ENCODE data around the gene CDK14.
A peak's percentile ranks its signal among the peaks of the same experiment; 100 is the strongest.

CDK14 gene

DNA sequence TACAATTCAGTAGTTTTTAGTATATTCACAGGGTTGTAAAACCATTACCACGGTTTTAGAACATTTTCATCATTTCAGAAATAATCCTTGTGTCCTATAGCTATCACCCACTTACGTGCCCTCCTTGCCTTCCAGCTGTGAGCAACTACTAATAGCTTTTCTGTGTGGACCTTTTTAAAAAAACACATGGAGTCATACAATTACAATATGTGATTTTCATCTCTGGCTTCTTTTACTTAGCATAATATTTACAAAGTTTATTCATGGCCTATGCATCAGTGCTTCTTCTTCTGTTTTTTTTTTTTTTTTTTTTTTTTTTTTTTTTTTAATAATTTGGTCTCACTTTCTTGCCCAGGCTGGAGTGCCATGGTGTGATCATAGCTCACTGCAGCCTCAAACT is 76.1 kb downstream of the CDK14 start:
- TF ChIP-seq Cebpa-rat (IDR thresholded peaks at IDR 0.05) = no peak
- H3K9ac ChIP-seq = no peak overlapping the region
- H3K4me1 ChIP-seq = no peaks in the 10 kb centered on the region
- 0 out of 22 replicates have a peak, but pooled peaks cover 0 to 4% (median 0%) of the 10 kb centered on the region in 11 experiments for H3K9me3 ChIP-seq (replicated peaks in 1 of 11)
- H3K27ac ChIP-seq = no peak overlapping the region
- H3K36me3 ChIP-seq = 0 out of 22 replicates have a peak, but pooled peaks cover 0 to 5% (median 0%) of the 10 kb centered on the region in 11 experiments
- no peak overlapping the region for H3K4me3 ChIP-seq
- H3K27me3 ChIP-seq = no peaks in the 10 kb centered on the region
- H4K20me1 ChIP-seq = peaks cover 0 to 9% (median 0%) of the 10 kb centered on the region in 11 experiments; a peak in 2 of 22 replicates
- H3K4me2 ChIP-seq = no peak overlapping the region

DNA sequence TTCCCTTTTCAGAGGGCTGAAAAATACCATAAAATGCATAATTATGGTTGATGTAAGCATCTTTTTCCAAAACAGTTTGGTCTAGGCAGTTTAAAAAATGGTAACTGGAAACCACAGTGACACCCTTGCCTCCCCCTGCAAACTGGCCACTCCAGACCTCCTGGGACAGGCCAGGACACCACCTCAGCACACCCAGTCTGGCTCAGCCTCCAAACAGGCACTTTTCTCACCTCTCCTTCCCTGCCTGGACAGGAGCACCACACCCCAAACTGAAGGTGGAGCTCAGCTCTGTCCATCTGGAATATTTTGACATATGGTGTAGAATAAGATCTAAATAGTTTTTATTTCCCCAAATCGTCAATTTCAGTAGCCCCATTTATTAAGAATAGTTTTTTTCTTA is 78.5 kb downstream of the CDK14 start:
- no peaks in the 10 kb centered on the region for H3K27me3 ChIP-seq
- no peaks in the 10 kb centered on the region for H3K9me3 ChIP-seq (replicated peaks in 1 of 11)
- no peak overlapping the region for H3K27ac ChIP-seq
- no peaks in the 10 kb centered on the region for H3K4me1 ChIP-seq
- H3K9ac ChIP-seq = no peak overlapping the region
- peaks cover 0 to 22% (median 0%) of the 10 kb centered on the region in 11 experiments; a peak in 6 of 22 replicates for H4K20me1 ChIP-seq
- TF ChIP-seq Cebpa-rat (IDR thresholded peaks at IDR 0.05) = no peak
- no peak overlapping the region for H3K4me3 ChIP-seq
- H3K36me3 ChIP-seq = 0 out of 22 replicates have a peak, but pooled peaks cover 0 to 5% (median 0%) of the 10 kb centered on the region in 11 experiments
- no peak overlapping the region for H3K4me2 ChIP-seq

DNA sequence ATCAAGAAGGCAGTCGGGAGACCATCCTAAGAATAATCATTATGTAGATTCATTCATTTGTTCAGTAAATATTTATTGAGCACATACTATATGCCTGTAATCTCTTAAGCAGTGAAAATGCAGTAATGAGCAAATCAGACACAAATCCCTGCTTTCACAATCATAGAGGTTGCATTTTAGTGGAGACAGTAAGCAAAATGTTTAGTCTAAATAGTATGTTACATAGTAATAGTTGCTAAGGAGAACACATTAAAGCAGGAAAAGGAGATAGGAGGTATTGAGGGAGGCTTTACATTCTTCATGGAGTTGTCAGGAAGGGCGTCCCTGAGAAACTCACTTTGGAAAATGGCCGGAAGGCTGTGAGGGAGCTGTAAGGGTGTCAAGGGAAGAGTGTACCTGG is 79.9 kb downstream of the CDK14 start:
- Histone ChIP-seq H3K4me2 (no peak overlapping the region), H3K27ac (no peak overlapping the region), H3K36me3 (no peaks in the 10 kb centered on the region), H3K9ac (no peak overlapping the region), H3K27me3 (no peaks in the 10 kb centered on the region), H4K20me1 (peaks cover 0 to 18% (median 0%) of the 10 kb centered on the region in 11 experiments; a peak in 6 of 22 replicates), H3K4me3 (no peak overlapping the region), H3K9me3 (replicated peaks in 1 of 11) (no peaks in the 10 kb centered on the region), H3K4me1 (no peaks in the 10 kb centered on the region)
- no peak for TF ChIP-seq Cebpa-rat (IDR thresholded peaks at IDR 0.05)

GRCh38 chr7:90677486-90678404 is 81.6 kb downstream of the CDK14 start:
- Histone ChIP-seq H3K4me3 (no peak overlapping the region), H3K27ac (no peak overlapping the region), H3K36me3 (no peaks in the 10 kb centered on the region), H3K9ac (no peak overlapping the region), H3K27me3 (no peaks in the 10 kb centered on the region), H3K4me2 (no peak overlapping the region), H3K4me1 (0 out of 20 replicates have a peak, but pooled peaks cover 0 to 4% (median 0%) of the 10 kb centered on the region in 10 experiments), H4K20me1 (peaks cover 0 to 22% (median 0%) of the 10 kb centered on the region in 11 experiments; a peak in 6 of 22 replicates), H3K9me3 (replicated peaks in 1 of 11) (no peaks in the 10 kb centered on the region)
- TF ChIP-seq Cebpa-rat (IDR thresholded peaks at IDR 0.05) = no peak

- Histone ChIP-seq H3K27ac (no peak overlapping the region), H4K20me1 (peaks cover 0 to 22% (median 0%) of the 10 kb centered on the region in 11 experiments; a peak in 6 of 22 replicates), H3K36me3 (no peaks in the 10 kb centered on the region), H3K9ac (no peak overlapping the region), H3K9me3 (replicated peaks in 1 of 11) (no peaks in the 10 kb centered on the region), H3K27me3 (no peaks in the 10 kb centered on the region), H3K4me2 (no peak overlapping the region), H3K4me3 (no peak overlapping the region), H3K4me1 (0 out of 20 replicates have a peak, but pooled peaks cover 0 to 6% (median 0%) of the 10 kb centered on the region in 10 experiments)
- no peak for TF ChIP-seq Cebpa-rat (IDR thresholded peaks at IDR 0.05)
Measured at GRCh38 chr7:90678986-90679385, 82.9 kb downstream of the CDK14 start.

DNA sequence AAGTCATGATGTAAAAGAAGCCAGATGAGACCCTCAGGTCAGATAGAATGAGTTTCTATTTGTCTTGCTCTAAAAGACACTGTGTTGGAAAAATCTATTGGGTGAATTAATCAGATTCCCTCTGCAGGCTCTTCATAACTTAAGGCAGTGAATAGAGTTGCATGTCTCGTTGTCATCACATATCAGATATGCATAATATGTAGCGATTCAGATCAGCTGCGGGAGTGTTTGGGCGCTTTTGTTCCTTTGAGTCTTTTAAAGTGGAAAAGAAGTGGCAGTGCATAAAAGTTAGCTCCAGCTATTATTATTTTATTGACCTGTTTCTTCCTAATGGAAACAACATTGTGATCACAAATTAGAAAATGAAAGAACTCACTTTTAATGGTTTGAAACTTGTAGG is 84.4 kb downstream of the CDK14 start:
- no peaks in the 10 kb centered on the region for H3K9me3 ChIP-seq (replicated peaks in 1 of 11)
- no peak overlapping the region for H3K4me3 ChIP-seq
- H3K27me3 ChIP-seq = no peaks in the 10 kb centered on the region
- no peak overlapping the region for H3K27ac ChIP-seq
- no peaks in the 10 kb centered on the region for H3K36me3 ChIP-seq
- 0 out of 20 replicates have a peak, but pooled peaks cover 0 to 6% (median 0%) of the 10 kb centered on the region in 10 experiments for H3K4me1 ChIP-seq
- no peak overlapping the region for H3K4me2 ChIP-seq
- H4K20me1 ChIP-seq = peaks cover 0 to 22% (median 0%) of the 10 kb centered on the region in 11 experiments; a peak in 5 of 22 replicates
- no peak overlapping the region for H3K9ac ChIP-seq
- no peak for TF ChIP-seq Cebpa-rat (IDR thresholded peaks at IDR 0.05)

GRCh38 chr7:90681336-90682022 is 85.4 kb downstream of the CDK14 start:
- H4K20me1 ChIP-seq = peaks cover 0 to 20% (median 0%) of the 10 kb centered on the region in 11 experiments; a peak in 5 of 22 replicates
- no peak for TF ChIP-seq Cebpa-rat (IDR thresholded peaks at IDR 0.05)
- no peaks in the 10 kb centered on the region for H3K27me3 ChIP-seq
- H3K9me3 ChIP-seq (replicated peaks in 1 of 11) = no peaks in the 10 kb centered on the region
- H3K9ac ChIP-seq = no peak overlapping the region
- H3K36me3 ChIP-seq = no peaks in the 10 kb centered on the region
- no peak overlapping the region for H3K4me3 ChIP-seq
- no peak overlapping the region for H3K4me2 ChIP-seq
- H3K4me1 ChIP-seq = 0 out of 20 replicates have a peak, but pooled peaks cover 0 to 6% (median 0%) of the 10 kb centered on the region in 10 experiments
- no peak overlapping the region for H3K27ac ChIP-seq

- H4K20me1 ChIP-seq = peaks cover 0 to 3% (median 0%) of the 10 kb centered on the region in 11 experiments; a peak in 2 of 22 replicates
Measured at GRCh38 chr7:90686146-90686545, 90.0 kb downstream of the CDK14 start.

DNA sequence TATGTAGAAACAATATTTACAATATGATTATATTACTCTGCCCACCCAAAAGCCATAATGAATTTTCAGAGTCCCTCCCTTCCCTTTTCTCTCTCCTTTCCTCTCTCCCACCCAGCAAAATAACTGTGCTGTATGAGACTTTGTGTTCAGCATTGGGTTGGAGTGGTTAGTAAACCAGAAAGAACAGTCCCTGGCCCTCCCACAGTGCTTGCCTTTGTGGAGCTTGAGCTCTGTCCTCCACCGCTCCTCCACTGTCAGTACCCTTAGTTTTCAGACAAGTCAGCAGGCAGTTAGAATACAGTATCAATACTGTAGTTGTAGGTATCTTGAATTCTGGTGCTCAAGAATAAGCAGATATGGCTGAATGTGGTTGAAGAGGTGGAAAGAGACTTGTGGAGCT is 92.7 kb downstream of the CDK14 start:
- Histone ChIP-seq H3K9ac (no peak overlapping the region), H3K4me2 (peak overlapping the region in 3 of 11 experiments; percentile 16 to 36 (median 19); a peak in 2 of 22 replicates), H4K20me1 (no peaks in the 10 kb centered on the region; a peak in 1 of 22 replicates), H3K4me3 (no peak overlapping the region), H3K9me3 (replicated peaks in 1 of 11) (no peaks in the 10 kb centered on the region), H3K4me1 (peaks cover 0 to 12% (median 0%) of the 10 kb centered on the region in 10 experiments; a peak in 6 of 20 replicates), H3K27ac (no peak overlapping the region), H3K36me3 (peaks cover 0 to 8% (median 0%) of the 10 kb centered on the region in 11 experiments; a peak in 3 of 22 replicates), H3K27me3 (no peaks in the 10 kb centered on the region)
- no peak for TF ChIP-seq Cebpa-rat (IDR thresholded peaks at IDR 0.05)

More at GRCh38 chr7:90686146-90686545, 90.0 kb downstream of the CDK14 start:
- H3K9me3 ChIP-seq (replicated peaks in 1 of 11) = no peaks in the 10 kb centered on the region
- no peak overlapping the region for H3K4me2 ChIP-seq
- H3K9ac ChIP-seq = no peak overlapping the region
- no peaks in the 10 kb centered on the region for H3K27me3 ChIP-seq
- no peak for TF ChIP-seq Cebpa-rat (IDR thresholded peaks at IDR 0.05)
- H3K27ac ChIP-seq = no peak overlapping the region
- H3K4me3 ChIP-seq = no peak overlapping the region
- peaks cover 0 to 12% (median 0%) of the 10 kb centered on the region in 10 experiments; a peak in 6 of 20 replicates for H3K4me1 ChIP-seq
- no peaks in the 10 kb centered on the region for H3K36me3 ChIP-seq

Measured in BLaER1 treated with 17β-estradiol and CSF1 and Interleukin-3, amounts not matched to agents 10 nM and 100 nM (cell line).